ENCODE measurements around the gene STXBP2. TPM values are rescaled to one million over a fixed set of nuclear protein-coding genes. Genes with fewer than 3 reads are reported as not detected.

Gene STXBP2
- polyA plus RNA-seq, 1 of the 3 experiments (the other 2 are of a cell fraction): 4.7 TPM

DNA sequence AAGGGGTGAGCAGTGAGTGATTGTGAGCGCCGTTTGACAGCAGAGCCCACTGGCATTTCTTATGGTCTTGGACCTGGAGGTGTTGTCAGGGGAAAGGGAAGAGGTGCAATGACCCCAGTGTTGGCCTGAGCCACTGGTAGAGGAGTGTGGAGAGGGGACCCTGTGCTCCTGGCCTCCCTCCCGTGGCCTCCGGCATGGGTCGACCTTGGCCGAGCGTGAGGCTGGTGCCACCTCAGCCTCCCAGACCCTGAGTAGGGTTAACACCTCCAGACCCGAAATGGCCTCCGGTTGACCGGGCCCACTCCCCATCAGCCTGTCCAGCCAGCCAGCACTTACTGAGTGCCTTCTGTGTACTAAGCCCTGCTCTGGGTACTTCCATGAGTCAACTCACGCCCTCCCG, 50.3 kb downstream of the STXBP2 start:
- H4K20me1 ChIP-seq (ENCODE audit: insufficient read depth): no peaks in the 10 kb centered on the region
- no peak overlapping the region for H2AFZ ChIP-seq (ENCODE audit: low read depth)
- no peaks in the 10 kb centered on the region for H3K9me2 ChIP-seq
- no peak for DNase-seq
- 23% methylated on average over 4 of the region's 12 CpGs for WGBS (ENCODE audit: low lambda C conversion rate)
- no peak overlapping the region for H3K9ac ChIP-seq
- H3K79me2 ChIP-seq (ENCODE audit: insufficient read depth): no peaks in the 10 kb centered on the region
- H3K4me1 ChIP-seq (ENCODE audit: control insufficient read depth in 1 of 2, insufficient read depth in 2 of 2, low read depth in 1 of 2, low read length in 1 of 2): no peaks in the 10 kb centered on the region; a peak in 1 of 4 replicates
- TF ChIP-seq CTCF (IDR thresholded peaks at IDR 0.05) (no peak), JUND (IDR thresholded peaks at IDR 0.05) (no peak), RCOR1 (IDR thresholded peaks at IDR 0.05; ENCODE audit: low read length) (no peak), FOXM1 (IDR thresholded peaks at IDR 0.05; ENCODE audit: low read depth) (no peak), GATA2 (CRISPR knock-in tag; IDR thresholded peaks at IDR 0.05) (no peak)
- TF ChIP-seq, protein P1, sequence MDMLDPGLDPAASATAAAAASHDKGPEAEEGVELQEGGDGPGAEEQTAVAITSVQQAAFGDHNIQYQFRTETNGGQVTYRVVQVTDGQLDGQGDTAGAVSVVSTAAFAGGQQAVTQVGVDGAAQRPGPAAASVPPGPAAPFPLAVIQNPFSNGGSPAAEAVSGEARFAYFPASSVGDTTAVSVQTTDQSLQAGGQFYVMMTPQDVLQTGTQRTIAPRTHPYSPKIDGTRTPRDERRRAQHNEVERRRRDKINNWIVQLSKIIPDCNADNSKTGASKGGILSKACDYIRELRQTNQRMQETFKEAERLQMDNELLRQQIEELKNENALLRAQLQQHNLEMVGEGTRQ (IDR thresholded peaks at IDR 0.05; ENCODE audit: borderline replicate concordance, low read depth, low read length): no peak
- H3K27me3 ChIP-seq (ENCODE audit: insufficient read depth): peaks cover 19% of the 10 kb centered on the region; the same call in 1 of the 2 replicates
- H3K36me3 ChIP-seq (replicated peaks in 1 of 2; ENCODE audit: control insufficient read depth in 1 of 2, insufficient read depth in 2 of 2, low read length in 1 of 2): peaks cover 5 to 6% of the 10 kb centered on the region in 2 experiments
- no peak overlapping the region for H3K27ac ChIP-seq (ENCODE audit: low read depth in 2 of 2, low read length in 1 of 2)
- ChIA-PET POLR2A (no interaction called here), CTCF (interaction anchor here (2.0 to 8.2 kb wide), 2 partner anchors 113 to 118 kb away, joined by 11 to 171 read pairs; no protein-coding TSS in a partner anchor)
- H3K4me2 ChIP-seq: no peak overlapping the region
- no peaks in the 10 kb centered on the region for H3K9me3 ChIP-seq
- no peak overlapping the region for H3K4me3 ChIP-seq (ENCODE audit: low read depth in 2 of 2, low read length in 1 of 2)
- no peaks in the 10 kb centered on the region for H3F3A ChIP-seq (replicated peaks; ENCODE audit: insufficient read depth)

GRCh38 chr19:7689165-7689564, 52.3 kb downstream of the STXBP2 start:
- ChIA-PET POLR2A (no interaction called here), CTCF (interaction anchor here (1.4 to 2.6 kb wide), 3 partner anchors 8 to 121 kb away, joined by 5 to 12 read pairs (median 7); partner anchors contain the start of gene TRAPPC5)
- H3K4me1 ChIP-seq (ENCODE audit: control insufficient read depth in 1 of 2, insufficient read depth in 2 of 2, low read depth in 1 of 2, low read length in 1 of 2): no peaks in the 10 kb centered on the region
- peaks cover 33% of the 10 kb centered on the region for H3K27me3 ChIP-seq (ENCODE audit: insufficient read depth)
- H3K9me2 ChIP-seq: no peaks in the 10 kb centered on the region
- H3K36me3 ChIP-seq (replicated peaks in 1 of 2; ENCODE audit: control insufficient read depth in 1 of 2, insufficient read depth in 2 of 2, low read length in 1 of 2): peaks cover 0 to 5% of the 10 kb centered on the region in 2 experiments
- 20% methylated on average over 2 of the region's 23 CpGs for WGBS (ENCODE audit: low lambda C conversion rate)
- H2AFZ ChIP-seq (ENCODE audit: low read depth): no peak overlapping the region
- DNase-seq: no peak
- H3K79me2 ChIP-seq (ENCODE audit: insufficient read depth): no peaks in the 10 kb centered on the region
- H3K27ac ChIP-seq (ENCODE audit: low read depth in 2 of 2, low read length in 1 of 2): no peak overlapping the region
- no peaks in the 10 kb centered on the region for H3K9me3 ChIP-seq
- no peaks in the 10 kb centered on the region for H4K20me1 ChIP-seq (ENCODE audit: insufficient read depth)
- no peak overlapping the region for H3K4me2 ChIP-seq
- H3K4me3 ChIP-seq (ENCODE audit: low read depth in 2 of 2, low read length in 1 of 2): no peak overlapping the region
- TF ChIP-seq FOXJ3 (CRISPR knock-in tag; IDR thresholded peaks at IDR 0.05) (no peak), NFIC (IDR thresholded peaks at IDR 0.05; ENCODE audit: borderline replicate concordance) (no peak), TCF12 (IDR thresholded peaks at IDR 0.05) (no peak), RXRA (IDR thresholded peaks at IDR 0.05; ENCODE audit: borderline replicate concordance, low read depth) (no peak)
- no peaks in the 10 kb centered on the region for H3F3A ChIP-seq (replicated peaks; ENCODE audit: insufficient read depth)
- H3K9ac ChIP-seq: no peak overlapping the region
